Epithelial cell of prostate (primary cell): ENCODE data around the gene SEZ6L2.
A peak's percentile ranks its signal among the peaks of the same experiment; 100 is the strongest.
"Not testable (repeated sequence)": the region's sequence is repeated elsewhere in the genome, so short reads cannot be mapped to it uniquely, and the experiment has no call there.

ENCODE experiments used
- DNase-seq: peaks from one replicate; pipeline ENCODE4 v3.0.0-alpha.2; 2011; ENCODE audit warnings: low read depth, low spot score
- H3K27ac ChIP-seq: fragments of 450-650 bp; 2 replicates; pipeline ENCODE4 v1.5.1; 2017; ENCODE audit warnings: mild to moderate bottlenecking

Gene SEZ6L2

GRCh38 chr16:29891525-29892457, 7.6 kb downstream of the SEZ6L2 start:
- DNase-seq, result no peak
- H3K27ac ChIP-seq, result no peak overlapping the region

GRCh38 chr16:29889372-29889771, 10.0 kb downstream of the SEZ6L2 start:
- not testable (repeated sequence) for H3K27ac ChIP-seq, DNase-seq

DNA sequence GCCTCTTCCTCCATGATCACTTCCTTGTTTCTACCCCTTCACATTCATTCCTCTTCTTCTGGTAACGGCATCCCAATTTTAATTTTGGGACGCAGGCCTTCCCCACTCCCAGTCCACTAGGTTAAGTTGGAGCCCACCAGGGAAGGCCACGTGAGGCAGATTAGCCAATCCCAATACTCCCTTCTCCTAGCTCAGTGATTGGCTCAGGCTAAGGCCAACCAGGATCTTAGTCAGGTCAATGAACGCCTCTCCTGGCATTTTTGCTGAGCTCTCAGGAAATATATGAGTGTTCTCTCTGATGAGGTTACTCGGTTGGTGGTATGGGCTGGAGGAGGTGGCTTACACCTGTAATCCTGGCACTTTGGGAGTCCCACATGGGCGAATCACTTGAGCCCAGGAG, 15.4 kb downstream of the SEZ6L2 start:
- no peak overlapping the region for H3K27ac ChIP-seq
- DNase-seq, result no peak

- no peak for DNase-seq
- no peak overlapping the region for H3K27ac ChIP-seq
These were observed 18.3 kb downstream of the SEZ6L2 start for GRCh38 chr16:29881050-29881449.

GRCh38 chr16:29878172-29878571, 21.2 kb downstream of the SEZ6L2 start:
- DNase-seq, result no peak
- H3K27ac ChIP-seq, result no peak overlapping the region

- H3K27ac ChIP-seq, result no peak overlapping the region
- DNase-seq, result no peak
These were observed 21.9 kb downstream of the SEZ6L2 start for GRCh38 chr16:29877266-29877961.

DNA sequence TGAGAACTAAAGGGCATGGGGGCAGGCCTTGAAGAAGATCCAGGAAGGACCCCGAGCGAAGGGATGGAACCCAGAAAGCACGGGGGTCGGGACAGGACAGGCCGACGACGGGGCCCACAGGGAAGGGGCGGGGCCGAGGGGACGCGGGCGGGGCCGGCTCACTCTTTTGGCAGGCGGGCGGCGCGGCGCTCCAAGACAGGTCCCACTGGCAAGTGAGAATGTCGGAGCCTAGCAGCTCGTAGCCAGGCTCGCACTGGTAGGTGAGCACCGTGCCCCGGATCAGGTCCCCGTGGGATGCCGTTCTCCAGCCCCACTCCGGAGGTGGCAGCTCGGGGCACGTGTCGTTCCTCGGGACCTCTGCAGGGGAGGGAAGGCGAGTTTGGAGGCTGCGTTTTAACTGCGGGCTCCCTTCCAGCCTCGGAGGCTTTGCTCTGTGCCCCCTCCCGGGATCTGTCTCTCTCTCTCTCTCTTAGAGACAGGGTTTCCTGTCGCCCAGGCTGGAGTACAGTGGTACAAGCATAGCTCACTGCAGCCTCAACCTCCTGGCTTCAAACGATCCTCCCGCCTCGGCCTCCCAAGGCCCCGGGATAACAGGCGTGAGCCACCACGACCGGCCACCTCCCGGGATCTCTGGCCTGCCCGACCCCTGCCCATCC, 22.6 kb downstream of the SEZ6L2 start:
- no peak for DNase-seq
- no peak overlapping the region for H3K27ac ChIP-seq

DNA sequence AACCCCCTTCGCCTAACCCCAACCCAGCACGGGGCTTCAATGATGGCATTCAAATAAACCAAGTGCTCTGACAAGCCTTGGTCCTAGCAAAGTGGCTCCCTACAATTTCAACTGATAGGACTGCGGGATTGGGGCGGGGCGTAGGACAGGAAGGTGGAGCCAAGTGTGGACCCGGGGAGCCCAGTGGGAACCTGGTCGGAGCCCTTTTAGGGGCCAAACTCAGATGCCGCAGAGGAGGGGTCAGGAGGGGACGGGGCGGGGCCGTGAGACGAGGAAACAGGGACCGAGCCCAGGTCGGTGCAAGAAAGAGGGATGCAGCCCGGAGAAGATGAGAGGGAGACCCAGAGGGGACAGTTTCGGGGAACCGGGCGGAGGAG, 23.1 kb downstream of the SEZ6L2 start:
- H3K27ac ChIP-seq, result no peak overlapping the region
- no peak for DNase-seq

DNA sequence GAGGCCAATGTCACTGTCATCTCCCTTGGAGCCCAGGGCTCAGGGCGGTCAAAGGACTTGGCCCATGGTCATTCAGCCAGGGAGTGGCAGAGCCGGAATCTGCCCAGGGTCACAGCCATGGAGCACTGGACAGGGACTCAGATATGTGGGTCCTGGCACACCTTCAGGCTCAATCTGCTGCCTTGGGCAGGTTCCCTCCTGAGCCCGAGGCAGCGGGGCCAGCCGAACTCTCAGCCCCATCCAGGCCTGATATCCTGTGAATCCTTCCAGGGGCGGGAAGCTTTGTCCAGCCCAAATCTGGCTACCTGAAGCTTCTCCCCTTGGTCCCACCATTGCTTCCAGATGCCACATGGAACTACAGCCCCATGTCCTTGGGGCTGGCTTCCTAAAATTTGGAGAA, 24.1 kb downstream of the SEZ6L2 start:
- no peak for DNase-seq
- no peak overlapping the region for H3K27ac ChIP-seq

- no peak for DNase-seq
- no peak overlapping the region for H3K27ac ChIP-seq
These were observed 26.0 kb downstream of the SEZ6L2 start for GRCh38 chr16:29873319-29873718.

DNA sequence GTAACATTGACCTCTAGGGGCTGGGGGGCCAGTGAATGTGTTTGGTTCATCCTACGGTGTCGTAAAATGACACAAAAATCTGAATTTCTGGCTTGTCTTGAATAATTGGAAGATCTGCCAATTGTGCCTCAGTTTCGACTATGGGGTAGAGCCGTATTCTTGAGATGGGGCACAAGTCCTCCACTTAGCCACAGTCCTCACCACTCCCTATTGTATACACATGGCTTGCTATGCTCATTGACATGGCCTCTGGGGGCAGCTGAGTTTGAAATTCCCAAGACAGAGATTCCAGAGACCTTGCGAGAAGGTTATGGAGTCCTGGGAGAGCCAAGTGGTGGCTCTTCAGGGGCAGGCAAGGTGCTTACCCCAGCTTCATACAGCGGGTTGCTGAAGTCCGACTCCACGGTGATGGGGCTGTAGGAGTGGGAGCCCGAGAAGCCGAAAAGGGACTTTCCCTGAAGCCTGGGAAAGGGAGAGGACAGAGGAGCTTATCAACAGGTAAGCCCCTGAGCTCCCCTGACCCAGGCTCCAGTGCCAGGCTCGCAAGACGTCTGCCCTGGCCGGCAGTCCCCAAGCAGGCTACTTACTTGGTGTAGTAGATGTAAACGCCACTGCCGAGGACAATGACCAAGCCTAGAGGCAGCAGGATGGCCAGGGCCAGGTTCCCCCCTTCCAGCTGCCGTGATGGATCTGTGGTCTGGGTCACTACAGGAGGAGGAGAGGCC, 27.4 kb downstream of the SEZ6L2 start:
- no peak overlapping the region for H3K27ac ChIP-seq
- DNase-seq, result no peak

GRCh38 chr16:29869067-29869466, 30.3 kb downstream of the SEZ6L2 start:
- H3K27ac ChIP-seq, DNase-seq: not testable (repeated sequence)

GRCh38 chr16:29868396-29869009, 30.8 kb downstream of the SEZ6L2 start:
- H3K27ac ChIP-seq, result no peak overlapping the region
- no peak for DNase-seq

GRCh38 chr16:29864205-29864604, 35.1 kb downstream of the SEZ6L2 start:
- DNase-seq, result no peak
- no peak overlapping the region for H3K27ac ChIP-seq

DNA sequence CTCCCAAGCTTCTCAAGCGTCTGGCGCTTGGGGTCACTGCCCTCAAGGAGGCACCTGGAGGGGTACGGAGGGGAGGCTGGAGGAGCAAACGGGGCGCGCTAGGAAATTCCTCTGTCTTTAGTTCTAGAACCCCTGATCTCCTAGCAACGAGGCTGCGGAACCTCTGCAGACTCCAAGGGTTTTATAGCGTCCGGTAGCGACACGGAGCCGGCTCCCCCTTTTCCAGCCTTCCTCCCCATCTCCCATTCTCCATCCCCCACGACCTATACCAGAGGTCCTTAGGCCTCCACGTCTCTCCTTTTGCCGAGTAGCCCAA, 35.7 kb downstream of the SEZ6L2 start:
- DNase-seq, result no peak
- H3K27ac ChIP-seq, result peak overlapping the region; percentile 76

DNA sequence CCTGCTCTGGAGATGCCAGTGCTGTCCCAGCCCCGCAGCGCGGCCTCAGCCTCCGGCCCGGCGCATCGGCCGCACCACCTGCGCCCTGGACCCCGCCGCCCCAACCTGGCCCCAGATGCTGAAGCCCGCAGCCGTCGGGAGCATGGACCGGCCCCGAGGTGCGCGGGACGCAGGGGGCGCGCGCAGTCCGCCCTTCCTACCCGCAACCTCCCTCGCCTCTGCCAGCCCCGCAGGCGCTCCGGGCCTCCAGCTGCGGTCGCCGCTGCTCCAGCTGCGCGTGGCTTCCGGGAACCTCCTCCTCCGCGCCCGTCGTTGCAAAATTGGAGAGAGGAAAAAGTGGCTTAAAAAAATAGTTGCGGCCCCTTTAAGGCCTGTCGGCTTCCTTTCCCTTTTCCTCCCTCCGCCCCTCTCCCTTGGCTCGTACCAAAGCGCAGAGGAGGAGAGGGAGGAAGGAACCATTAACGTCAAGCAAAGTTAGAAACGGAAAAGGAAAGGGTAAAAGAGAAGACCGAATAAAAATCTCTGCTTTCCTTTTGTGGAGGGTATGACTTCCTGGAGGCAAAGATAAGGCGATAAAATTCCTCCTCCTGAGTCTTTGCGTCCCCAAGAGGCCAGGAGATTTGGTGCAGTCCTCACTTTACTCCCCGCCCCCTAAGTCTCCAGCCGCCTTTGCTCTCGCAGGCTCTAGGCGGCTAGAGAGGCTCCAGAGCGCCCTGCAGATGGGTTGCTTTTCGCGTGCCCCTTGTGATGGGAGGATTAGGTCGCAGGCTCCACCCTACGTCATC, 36.3 kb downstream of the SEZ6L2 start, which contains the start of gene CDIPT:
Gene CDIPT (minus strand): TSS at position 343 of the 785 bp plus-strand sequence. CDS start 369 bp downstream, outside the sequence.
- peak; percentile 80 for DNase-seq
- peak within 1 kb of the TSS; percentile 76 for H3K27ac ChIP-seq

- peak overlapping the region; percentile 76 for H3K27ac ChIP-seq
- DNase-seq, result no peak
These were observed 36.9 kb downstream of the SEZ6L2 start for GRCh38 chr16:29862383-29862883.

GRCh38 chr16:29860218-29860617, 39.1 kb downstream of the SEZ6L2 start:
- no peak overlapping the region for H3K27ac ChIP-seq

DNA sequence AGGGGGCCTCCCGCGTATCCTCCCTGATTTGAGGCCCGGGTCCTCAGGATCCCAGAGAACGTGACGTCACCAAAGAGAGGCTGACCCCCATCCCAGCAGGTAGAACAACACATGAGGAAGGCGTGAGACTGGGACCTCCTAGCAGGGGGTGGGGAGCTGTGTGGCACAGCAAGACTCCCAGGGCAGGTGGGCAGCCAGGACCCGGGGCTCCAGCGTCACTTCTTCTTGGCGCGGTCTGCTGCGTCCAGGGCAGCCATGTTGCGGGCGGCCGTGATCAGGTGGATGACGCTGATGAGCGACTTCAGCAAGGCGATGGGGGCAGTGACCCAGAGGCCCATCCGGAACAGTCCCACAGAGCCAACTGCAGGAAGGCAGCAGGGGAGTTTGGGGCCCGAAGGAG, 40.4 kb downstream of the SEZ6L2 start:
- no peak overlapping the region for H3K27ac ChIP-seq
- DNase-seq, result no peak

More at GRCh38 chr16:29860218-29860617, 39.1 kb downstream of the SEZ6L2 start:
- DNase-seq, result no peak
